ENCODE results near the gene RAD51AP1. TPM values are rescaled to one million over a fixed set of nuclear protein-coding genes. Genes with fewer than 3 reads are reported as not detected.

The RAD51AP1 gene
- total RNA-seq, 1 experiment from 2014 or later: 10.8 TPM

GRCh38 chr12:4526923-4527546 lies 11.7 kb upstream of the RAD51AP1 start:
- H3K4me3 Mint-ChIP-seq (ENCODE audit: unreplicated experiment): no peak overlapping the region
- H3K27ac Mint-ChIP-seq (ENCODE audit: low read depth, unreplicated experiment): no peak overlapping the region
- TF ChIP-seq CTCF (IDR thresholded peaks at IDR 0.05; ENCODE audit: unreplicated experiment): peak; percentile 31
- no peaks in the 10 kb centered on the region for H3K9me3 Mint-ChIP-seq (ENCODE audit: unreplicated experiment)
- BruUV-seq (replicated peaks): no TSS peak
- intact Hi-C loops (cut with micrococcal nuclease): loop anchor here (1.0 to 5.0 kb wide), 5 partner anchors 106 to 640 kb away; no protein-coding TSS in a partner anchor
- DNase-seq (ENCODE audit: unreplicated experiment): peak; percentile 16
- peaks cover 32% of the 10 kb centered on the region for H3K36me3 Mint-ChIP-seq (ENCODE audit: insufficient read depth, unreplicated experiment)
- H3K27me3 Mint-ChIP-seq (ENCODE audit: insufficient read depth, unreplicated experiment): no peaks in the 10 kb centered on the region
- POLR2A ChIA-PET: no interaction called here
- no peaks in the 10 kb centered on the region for H3K4me1 Mint-ChIP-seq (ENCODE audit: insufficient read depth, unreplicated experiment)
- CTCF ChIA-PET: interaction anchor here (0.6 to 7.1 kb wide), 13 partner anchors 11 to 219 kb away, joined by 3 to 73 read pairs (median 4); partner anchors contain the start of gene RAD51AP1

GRCh38 chr12:4530160-4530559 lies 8.5 kb upstream of the RAD51AP1 start:
- H3K27me3 Mint-ChIP-seq (ENCODE audit: insufficient read depth, unreplicated experiment): no peaks in the 10 kb centered on the region
- H3K36me3 Mint-ChIP-seq (ENCODE audit: insufficient read depth, unreplicated experiment): peaks cover 14% of the 10 kb centered on the region
- TF ChIP-seq CTCF (IDR thresholded peaks at IDR 0.05; ENCODE audit: unreplicated experiment): no peak
- no peak overlapping the region for H3K4me3 Mint-ChIP-seq (ENCODE audit: unreplicated experiment)
- no TSS peak for BruUV-seq (replicated peaks)
- DNase-seq (ENCODE audit: unreplicated experiment): no peak
- POLR2A ChIA-PET: no interaction called here
- CTCF ChIA-PET: interaction anchor here (0.6 to 3.6 kb wide), 3 partner anchors 12 to 140 kb away, joined by 3 to 14 read pairs (median 4); no protein-coding TSS in a partner anchor
- intact Hi-C loops (cut with micrococcal nuclease): no loop called here
- no peaks in the 10 kb centered on the region for H3K9me3 Mint-ChIP-seq (ENCODE audit: unreplicated experiment)
- no peaks in the 10 kb centered on the region for H3K4me1 Mint-ChIP-seq (ENCODE audit: insufficient read depth, unreplicated experiment)
- H3K27ac Mint-ChIP-seq (ENCODE audit: low read depth, unreplicated experiment): no peak overlapping the region

- H3K9me3 Mint-ChIP-seq (ENCODE audit: unreplicated experiment): no peaks in the 10 kb centered on the region
- no peak overlapping the region for H3K4me3 Mint-ChIP-seq (ENCODE audit: unreplicated experiment)
- no peak for TF ChIP-seq CTCF (IDR thresholded peaks at IDR 0.05; ENCODE audit: unreplicated experiment)
- H3K36me3 Mint-ChIP-seq (ENCODE audit: insufficient read depth, unreplicated experiment): peaks cover 11% of the 10 kb centered on the region
- no peak for DNase-seq (ENCODE audit: unreplicated experiment)
- H3K27me3 Mint-ChIP-seq (ENCODE audit: insufficient read depth, unreplicated experiment): no peaks in the 10 kb centered on the region
- ChIA-PET CTCF (interaction anchor here (0.6 to 3.6 kb wide), 6 partner anchors 95 to 494 kb away, joined by 3 to 14 read pairs (median 4); no protein-coding TSS in a partner anchor), POLR2A (interaction anchor here (0.5 to 0.9 kb wide), 5 partner anchors 8 to 584 kb away, joined by 3 to 4 read pairs (median 3); no protein-coding TSS in a partner anchor)
- no peaks in the 10 kb centered on the region for H3K4me1 Mint-ChIP-seq (ENCODE audit: insufficient read depth, unreplicated experiment)
- H3K27ac Mint-ChIP-seq (ENCODE audit: low read depth, unreplicated experiment): no peak overlapping the region
- intact Hi-C loops (cut with micrococcal nuclease): no loop called here
- no TSS peak for BruUV-seq (replicated peaks)
Measured at GRCh38 chr12:4530982-4531586, 7.6 kb upstream of the RAD51AP1 start.

- Mint-ChIP-seq H3K9me3 (ENCODE audit: unreplicated experiment) (no peaks in the 10 kb centered on the region), H3K36me3 (ENCODE audit: insufficient read depth, unreplicated experiment) (no peaks in the 10 kb centered on the region), H3K4me3 (ENCODE audit: unreplicated experiment) (no peak overlapping the region), H3K27me3 (ENCODE audit: insufficient read depth, unreplicated experiment) (no peaks in the 10 kb centered on the region), H3K27ac (ENCODE audit: low read depth, unreplicated experiment) (no peak overlapping the region), H3K4me1 (ENCODE audit: insufficient read depth, unreplicated experiment) (peaks cover 16% of the 10 kb centered on the region)
- POLR2A ChIA-PET: no interaction called here
- TF ChIP-seq CTCF (IDR thresholded peaks at IDR 0.05; ENCODE audit: unreplicated experiment): no peak
- DNase-seq (ENCODE audit: unreplicated experiment): no peak
- CTCF ChIA-PET: interaction anchor here (0.8 to 1.0 kb wide), 2 partner anchors 11 to 224 kb away, joined by 3 read pairs; no protein-coding TSS in a partner anchor
- intact Hi-C loops (cut with micrococcal nuclease): no loop called here
- no TSS peak for BruUV-seq (replicated peaks)
Measured at GRCh38 chr12:4535092-4535491, 3.6 kb upstream of the RAD51AP1 start.
